T-cell (primary cell): ENCODE results near the gene CEP295NL. TPM values are rescaled to one million over a fixed set of nuclear protein-coding genes. Genes with fewer than 3 reads are reported as not detected.

Experiments
- ATAC-seq, 4 experiments: fragments of 200-7000 bp in 3 of 4; fragments of 150-1000 bp in 1 of 4; cut with Tn5 transposase; replicated peaks in 1 of 4; 1 replicate in 3 of 4; 2 replicates in 1 of 4; pipeline ENCODE4 v1.10.0; 2021; ENCODE audit warnings: moderate library complexity in 3 of 4, mild to moderate bottlenecking in 2 of 4, moderate number of reproducible peaks in 1 of 4
- CTCF ChIA-PET, 2 donors: fragments of 300-600 bp; sonication (Branson Sonifier 250); formaldehyde crosslinking; loops; one replicate each; lab custom pipeline; 2022; ENCODE audit warnings: antibody characterized with exemption in 2 of 2; lab: Charles Lee
- POLR2A ChIA-PET, 2 donors: fragments of 300-600 bp; sonication (Branson Sonifier 250); formaldehyde crosslinking; loops; one replicate each; lab custom pipeline; 2022; ENCODE audit warnings: antibody characterized with exemption in 2 of 2; lab: Charles Lee
- DNase-seq, 35 experiments: peaks; one replicate each; pipeline versions ENCODE4 v3.0.0 to v3.0.0-alpha.2; 2013 to 2023
- H3K27ac ChIP-seq: one replicate; pipeline ENCODE4 v1.5.1; 2013; ENCODE audit warnings: low read length
- H3K27me3 ChIP-seq, 2 experiments: replicated peaks in 1 of 2; 1 replicate in 1 of 2; 2 replicates in 1 of 2; pipeline versions ENCODE4 v1.6.1 to v1.7.0; 2013; ENCODE audit warnings: low read length in 1 of 2, mixed read lengths in 1 of 2; ENCODE audit not compliant: control insufficient read depth in 2 of 2, insufficient read depth in 2 of 2; ENCODE audit errors: extremely low read depth in 1 of 2
- H3K36me3 ChIP-seq, 2 donors: 1 replicate in 1 of 2; 2 replicates in 1 of 2; pipeline versions ENCODE4 v1.6.1 to v1.7.0; 2013; ENCODE audit warnings: low read length in 1 of 2; ENCODE audit not compliant: control insufficient read depth in 2 of 2, insufficient read depth in 1 of 2; ENCODE audit errors: extremely low read depth in 1 of 2
- H3K4me1 ChIP-seq, 2 experiments: 1 replicate in 1 of 2; 2 replicates in 1 of 2; pipeline versions ENCODE4 v1.6.1 to v1.7.0; 2013; ENCODE audit warnings: low read length in 2 of 2, mixed read lengths in 1 of 2; ENCODE audit not compliant: insufficient read depth in 2 of 2, control insufficient read depth in 1 of 2; ENCODE audit errors: extremely low read depth in 1 of 2
- H3K4me3 ChIP-seq, 2 donors: 1 replicate in 1 of 2; 2 replicates in 1 of 2; pipeline versions ENCODE4 v1.5.1 to v1.7.0; 2013; ENCODE audit warnings: mild to moderate bottlenecking in 2 of 2, low read length in 1 of 2, moderate library complexity in 1 of 2; ENCODE audit not compliant: control insufficient read depth in 1 of 2; ENCODE audit errors: extremely low read depth in 1 of 2
- H3K9me3 ChIP-seq: 2 replicates; pipeline ENCODE4 v1.7.0; 2013
- H3K27ac Mint-ChIP-seq, 2 donors: one replicate each; pipeline ENCODE4 v1.8.0; 2020 to 2021; ENCODE audit warnings: mild to moderate bottlenecking in 2 of 2, mixed read lengths in 2 of 2
- H3K27me3 Mint-ChIP-seq, 2 donors: one replicate each; pipeline ENCODE4 v1.8.0; 2021 to 2022; ENCODE audit warnings: mixed read lengths in 2 of 2
- H3K36me3 Mint-ChIP-seq: one replicate; pipeline ENCODE4 v1.8.0; 2021; ENCODE audit warnings: mixed read lengths
- H3K4me1 Mint-ChIP-seq, 3 donors: one replicate each; pipeline ENCODE4 v1.8.0; 2020 to 2022; ENCODE audit warnings: mixed read lengths in 3 of 3, mild to moderate bottlenecking in 1 of 3
- H3K4me3 Mint-ChIP-seq, 3 donors: one replicate each; pipeline ENCODE4 v1.8.0; 2020 to 2022; ENCODE audit warnings: mild to moderate bottlenecking in 3 of 3, mixed read lengths in 3 of 3, moderate library complexity in 3 of 3
- H3K9me3 Mint-ChIP-seq, 3 donors: one replicate each; pipeline ENCODE4 v1.8.0; 2020 to 2022; ENCODE audit warnings: mixed read lengths in 3 of 3
- WGBS: methylation state at CpG from one replicate; pipeline ENCODE4 v1.1.5; 2013; ENCODE audit warnings: missing lambda C conversion rate; ENCODE audit not compliant: insufficient coverage; 5-methylcytosine and 5-hydroxymethylcytosine counted together
- total RNA-seq, 35 experiments: library from RNA in 6 of 35; stranded (reverse) in 6 of 35; fragments of 120-200 nt in 1 of 35; gene quantifications; one replicate each; pipeline versions ENCODE4 v1.2.1 to v1.2.4 and lab custom pipeline; 2013 to 2026

The CEP295NL gene
- total RNA-seq, 5 donors from 2014 or later (not counting 1 experiment from before 2014, with no cell fraction given): 0.28 to 3.1 (median 0.41) TPM

DNA sequence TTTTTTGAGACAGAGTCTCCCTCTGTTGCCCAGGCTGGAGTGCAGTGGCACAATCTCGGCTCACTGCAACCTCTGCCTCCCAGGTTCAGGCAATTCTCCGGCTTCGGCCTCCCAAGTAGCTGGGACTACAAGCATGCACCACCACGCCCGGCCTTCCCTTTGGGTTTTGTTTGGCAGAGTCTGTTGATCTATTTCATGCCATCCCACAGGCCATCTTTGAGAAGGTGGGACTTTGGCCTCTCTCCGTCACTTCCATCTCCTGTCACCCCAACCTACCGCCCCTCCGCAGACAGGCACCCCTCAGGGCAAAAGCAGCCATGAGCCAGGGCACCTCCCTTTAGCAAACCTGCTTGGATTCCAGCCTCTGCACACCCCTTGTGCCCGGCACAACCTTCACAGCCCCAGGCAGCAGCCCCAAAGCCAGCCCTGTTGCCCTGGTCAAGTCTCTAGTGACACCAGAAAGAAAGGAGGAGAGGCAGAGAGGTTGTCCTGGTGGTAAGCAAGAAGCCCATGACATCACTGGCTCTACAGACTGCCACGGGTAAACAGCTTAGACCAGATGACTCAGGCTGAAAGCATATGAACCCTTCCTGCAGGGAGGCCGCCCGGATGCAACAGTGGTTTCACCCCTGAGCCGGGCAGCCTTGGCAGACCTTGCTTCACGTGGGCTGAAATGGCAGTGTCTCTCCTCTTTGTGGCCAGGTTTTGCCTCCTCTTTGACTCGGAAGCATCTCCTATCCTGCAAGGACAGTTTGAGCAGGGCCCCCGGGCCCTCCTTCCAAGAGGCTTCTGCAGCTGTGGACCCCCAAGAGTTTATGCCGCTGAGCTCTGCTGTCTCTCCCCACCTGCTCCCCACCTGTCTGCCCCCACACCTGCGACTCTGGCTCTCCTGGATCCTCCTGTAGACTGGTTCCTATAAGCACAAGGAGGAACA lies 30.3 kb upstream of the CEP295NL start:
- Mint-ChIP-seq H3K4me3 (no peak overlapping the region), H3K27ac (peak overlapping the region; percentile 71 to 81), H3K4me1 (peaks cover 0 to 14% (median 10%) of the 10 kb centered on the region in 3 donors), H3K9me3 (no peaks in the 10 kb centered on the region), H3K36me3 (no peaks in the 10 kb centered on the region), H3K27me3 (peaks cover 4% of the 10 kb centered on the region in 2 donors)
- Histone ChIP-seq H3K36me3 (no peaks in the 10 kb centered on the region), H3K4me3 (no peak overlapping the region), H3K27ac (peak overlapping the region; percentile 39), H3K27me3 (peaks cover 0 to 22% of the 10 kb centered on the region in 2 experiments), H3K4me1 (peaks cover 0 to 12% of the 10 kb centered on the region in 2 experiments), H3K9me3 (no peaks in the 10 kb centered on the region)
- 45% methylated on average over 9 of the region's 18 CpGs for WGBS
- POLR2A ChIA-PET: no interaction called here
- peak in 21 of 35 experiments; percentile 4 to 49 (median 26) for DNase-seq
- CTCF ChIA-PET: interaction anchor here in 1 of 2 donors (0.6 kb wide), 1 partner anchor 16 kb away, joined by 3 read pairs; no protein-coding TSS in a partner anchor
- ATAC-seq: peak; percentile 66 to 98 (median 88)

- Histone ChIP-seq H3K9me3 (no peaks in the 10 kb centered on the region), H3K4me1 (peaks cover 0 to 19% of the 10 kb centered on the region in 2 experiments), H3K36me3 (no peaks in the 10 kb centered on the region), H3K4me3 (no peak overlapping the region), H3K27ac (no peak overlapping the region), H3K27me3 (peaks cover 0 to 33% of the 10 kb centered on the region in 2 experiments)
- ATAC-seq (no peak), DNase-seq (no peak)
- no peak overlapping the region for H3K27ac Mint-ChIP-seq
- H3K4me3 Mint-ChIP-seq: no peak overlapping the region
- CTCF ChIA-PET: no interaction called here
- peaks cover 4 to 9% of the 10 kb centered on the region in 2 donors for H3K27me3 Mint-ChIP-seq
- POLR2A ChIA-PET: no interaction called here
- H3K36me3 Mint-ChIP-seq: no peaks in the 10 kb centered on the region
- H3K9me3 Mint-ChIP-seq: no peaks in the 10 kb centered on the region
- WGBS: 86% methylated on average over 25 of the region's 31 CpGs
- H3K4me1 Mint-ChIP-seq: peaks cover 0 to 14% (median 10%) of the 10 kb centered on the region in 3 donors
These were observed 27.1 kb upstream of the CEP295NL start for GRCh38 chr17:78929908-78930775.

DNA sequence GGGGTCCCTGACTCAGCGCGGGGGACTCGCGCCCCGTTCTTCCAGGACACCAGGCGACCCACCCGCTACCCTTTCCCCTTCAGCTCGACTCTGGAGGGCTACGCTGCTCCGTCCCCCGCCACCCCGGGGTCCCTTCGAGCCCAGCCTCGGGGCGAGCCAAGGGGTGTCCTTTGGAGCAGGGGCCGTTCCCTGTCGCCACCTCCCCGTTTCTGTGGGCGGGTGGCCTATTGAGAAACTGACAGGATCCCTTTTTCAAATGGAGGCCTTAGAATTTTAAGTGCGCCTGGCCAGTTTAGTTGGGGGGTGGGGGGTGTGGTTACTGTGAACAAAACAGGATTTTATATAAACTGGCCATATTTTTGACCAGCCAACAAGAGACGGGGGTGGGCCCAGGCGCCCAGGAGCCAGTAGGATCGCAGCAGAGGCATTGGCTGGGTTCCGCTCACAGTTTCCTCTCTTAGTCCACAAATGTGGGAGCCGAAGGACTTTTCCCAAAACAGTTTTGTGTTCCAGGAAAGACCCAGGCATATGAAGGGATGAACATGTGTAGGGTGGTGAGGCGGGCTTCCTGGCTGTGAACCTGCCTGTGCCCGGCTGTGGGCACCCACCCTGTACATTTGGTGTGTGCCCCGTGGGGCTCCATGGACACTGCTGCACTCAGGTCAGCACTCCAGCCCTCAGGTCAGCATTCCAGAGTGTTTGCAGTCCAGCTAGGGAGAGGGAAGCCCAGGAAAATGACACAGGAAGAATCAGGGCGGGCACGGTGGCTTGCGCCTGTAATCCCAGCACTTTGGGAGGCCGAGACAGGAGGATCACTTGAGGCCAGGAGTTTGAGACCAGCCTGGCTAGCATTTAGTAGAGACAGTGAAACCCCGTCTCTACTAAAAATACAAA lies 22.9 kb upstream of the CEP295NL start:
- H3K9me3 Mint-ChIP-seq: no peaks in the 10 kb centered on the region
- no peak overlapping the region for H3K27ac ChIP-seq
- ATAC-seq (peak in 1 of 4 experiments; percentile 3), DNase-seq (peak in 1 of 35 experiments; percentile 7)
- 48% methylated on average over 20 of the region's 33 CpGs for WGBS
- peaks cover 4 to 17% of the 10 kb centered on the region in 2 donors for H3K27me3 Mint-ChIP-seq
- peaks cover 6 to 25% of the 10 kb centered on the region in 2 experiments for H3K4me1 ChIP-seq
- H3K9me3 ChIP-seq: no peaks in the 10 kb centered on the region
- H3K36me3 Mint-ChIP-seq: no peaks in the 10 kb centered on the region
- H3K27me3 ChIP-seq: peaks cover 0 to 44% of the 10 kb centered on the region in 2 experiments
- ChIA-PET CTCF (interaction anchor here in 1 of 2 donors (0.7 kb wide), 1 partner anchor 26 kb away, joined by 3 read pairs; no protein-coding TSS in a partner anchor), POLR2A (no interaction called here)
- H3K4me3 ChIP-seq: peak overlapping the region; percentile 4 to 17
- no peak overlapping the region for H3K27ac Mint-ChIP-seq
- no peaks in the 10 kb centered on the region for H3K36me3 ChIP-seq
- H3K4me1 Mint-ChIP-seq: peaks cover 11 to 19% (median 14%) of the 10 kb centered on the region in 3 donors
- peak overlapping the region in 2 of 3 donors; percentile 17 to 21 for H3K4me3 Mint-ChIP-seq

DNA sequence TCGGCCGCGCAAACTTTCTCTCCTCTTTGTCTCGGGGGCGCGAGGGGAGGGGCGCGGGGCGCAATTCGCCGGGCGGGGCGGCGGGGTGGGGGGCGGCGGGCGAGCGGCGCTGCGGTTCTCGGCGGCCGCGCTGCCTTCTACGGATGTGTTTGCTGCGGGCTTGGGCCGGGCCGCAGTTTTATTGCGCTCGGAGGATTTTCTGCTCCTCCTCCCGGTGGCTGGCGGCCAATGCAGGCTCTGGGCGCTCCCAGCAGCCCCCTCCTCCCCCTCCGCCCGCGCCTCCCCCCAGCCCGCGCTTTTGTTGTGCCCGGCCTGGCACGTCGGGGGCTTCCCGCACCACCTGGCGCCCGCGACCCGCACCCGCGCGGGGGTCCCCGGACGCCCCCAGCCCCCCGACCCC lies 22.2 kb upstream of the CEP295NL start, which contains the start of gene TIMP2:
Gene TIMP2, minus strand, starts transcription at position 154 of the 400 bp plus-strand sequence. CDS start 299 bp downstream, outside the sequence.
- H3K27me3 ChIP-seq: peaks cover 0 to 45% of the 10 kb centered on the region in 2 experiments
- DNase-seq (peak; percentile 37 to 83 (median 67)), ATAC-seq (peak; percentile 86 to 89 (median 88))
- ChIA-PET CTCF (interaction anchor here in 1 of 2 donors (0.7 kb wide), 1 partner anchor 25 kb away, joined by 3 read pairs; no protein-coding TSS in a partner anchor), POLR2A (no interaction called here)
- H3K27me3 Mint-ChIP-seq: peaks cover 4 to 17% of the 10 kb centered on the region in 2 donors
- H3K4me1 Mint-ChIP-seq: peaks cover 11 to 19% (median 14%) of the 10 kb centered on the region in 3 donors
- no peaks in the 10 kb centered on the region for H3K9me3 Mint-ChIP-seq
- H3K4me3 ChIP-seq: peak within 1 kb of the TSS; percentile 42 to 76
- H3K4me3 Mint-ChIP-seq: peak within 1 kb of the TSS; percentile 78 to 81 (median 79)
- no peaks in the 10 kb centered on the region for H3K36me3 ChIP-seq
- H3K9me3 ChIP-seq: no peaks in the 10 kb centered on the region
- under 1% methylated on average over 24 of the region's 52 CpGs for WGBS
- H3K36me3 Mint-ChIP-seq: no peaks in the 10 kb centered on the region
- no peak within 1 kb of the TSS for H3K27ac ChIP-seq
- no peak within 1 kb of the TSS for H3K27ac Mint-ChIP-seq
- H3K4me1 ChIP-seq: peaks cover 6 to 25% of the 10 kb centered on the region in 2 experiments

DNA sequence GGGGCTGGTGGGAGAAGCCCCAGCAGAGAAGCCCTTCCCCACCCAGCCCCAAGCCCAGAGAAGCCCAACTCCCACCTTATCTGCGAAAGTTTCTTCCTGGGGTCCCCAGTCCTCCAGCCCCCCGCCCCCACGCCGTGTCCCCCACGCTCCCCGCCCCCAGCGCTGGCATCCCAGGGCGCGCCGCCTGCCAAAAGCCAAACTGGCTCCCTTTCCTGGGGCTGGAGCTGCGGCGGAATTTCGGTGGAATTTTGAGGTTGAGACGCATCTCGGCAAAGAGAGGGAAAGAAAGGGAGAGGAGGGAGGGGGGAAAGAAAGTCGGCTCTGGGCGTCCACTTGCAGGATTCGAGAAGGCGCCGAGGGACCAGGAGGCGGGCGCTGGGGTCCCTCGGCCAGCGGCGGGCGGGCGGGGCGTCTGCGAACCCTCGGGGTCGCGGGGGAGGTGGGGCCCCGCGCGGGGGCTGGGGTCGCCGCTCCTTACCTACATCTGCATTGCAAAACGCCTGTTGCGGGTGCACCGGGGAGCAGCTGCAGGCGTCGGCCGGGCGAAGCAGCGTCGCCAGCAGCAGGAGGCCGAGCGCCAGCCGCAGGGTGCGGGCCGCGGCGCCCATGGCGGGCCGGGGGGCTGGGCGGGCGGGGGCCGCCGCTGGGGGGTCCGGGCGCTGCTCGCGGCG lies 21.6 kb upstream of the CEP295NL start:
- Mint-ChIP-seq H3K27me3 (peaks cover 4 to 17% of the 10 kb centered on the region in 2 donors), H3K4me1 (peaks cover 11 to 19% (median 14%) of the 10 kb centered on the region in 3 donors), H3K9me3 (no peaks in the 10 kb centered on the region), H3K4me3 (peak overlapping the region; percentile 78 to 81 (median 79)), H3K36me3 (no peaks in the 10 kb centered on the region), H3K27ac (no peak overlapping the region)
- CTCF ChIA-PET: interaction anchor here in 1 of 2 donors (0.7 to 0.9 kb wide), 2 partner anchors 52 to 59 kb away, joined by 3 to 4 read pairs; no protein-coding TSS in a partner anchor
- Histone ChIP-seq H3K4me1 (peaks cover 6 to 25% of the 10 kb centered on the region in 2 experiments), H3K27me3 (peaks cover 0 to 50% of the 10 kb centered on the region in 2 experiments), H3K27ac (no peak overlapping the region), H3K36me3 (no peaks in the 10 kb centered on the region), H3K4me3 (peak overlapping the region; percentile 42 to 76), H3K9me3 (no peaks in the 10 kb centered on the region)
- DNase-seq (peak in 3 of 35 experiments; percentile 8 to 21 (median 12)), ATAC-seq (peak; percentile 13 to 38 (median 18))
- POLR2A ChIA-PET: no interaction called here
- under 1% methylated on average over 52 of the region's 64 CpGs for WGBS
